ENCODE measurements around the gene URB1.

Gene URB1

DNA sequence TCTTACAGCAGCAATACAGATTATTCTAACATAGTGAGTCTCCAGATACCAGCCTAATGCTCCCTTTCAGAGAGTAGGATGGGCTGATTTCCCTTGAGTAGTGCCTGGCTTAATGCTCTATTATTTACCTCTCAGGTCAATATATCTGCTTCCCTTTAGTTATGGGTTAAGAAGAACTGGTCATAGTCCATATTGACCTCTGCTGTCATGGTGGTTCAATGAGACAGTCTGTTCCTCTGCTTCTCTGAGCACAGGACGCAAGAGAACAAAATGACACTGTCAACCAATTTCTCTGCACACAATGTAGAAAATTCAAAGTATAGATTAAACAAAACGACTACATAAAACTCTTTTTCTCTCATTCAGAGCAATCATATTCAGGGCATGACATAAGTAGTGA is 91.2 kb downstream of the URB1 start:
- no peak overlapping the region for H3K4me3 ChIP-seq (ENCODE audit: low read depth, low read length)
- TF ChIP-seq, protein P1, sequence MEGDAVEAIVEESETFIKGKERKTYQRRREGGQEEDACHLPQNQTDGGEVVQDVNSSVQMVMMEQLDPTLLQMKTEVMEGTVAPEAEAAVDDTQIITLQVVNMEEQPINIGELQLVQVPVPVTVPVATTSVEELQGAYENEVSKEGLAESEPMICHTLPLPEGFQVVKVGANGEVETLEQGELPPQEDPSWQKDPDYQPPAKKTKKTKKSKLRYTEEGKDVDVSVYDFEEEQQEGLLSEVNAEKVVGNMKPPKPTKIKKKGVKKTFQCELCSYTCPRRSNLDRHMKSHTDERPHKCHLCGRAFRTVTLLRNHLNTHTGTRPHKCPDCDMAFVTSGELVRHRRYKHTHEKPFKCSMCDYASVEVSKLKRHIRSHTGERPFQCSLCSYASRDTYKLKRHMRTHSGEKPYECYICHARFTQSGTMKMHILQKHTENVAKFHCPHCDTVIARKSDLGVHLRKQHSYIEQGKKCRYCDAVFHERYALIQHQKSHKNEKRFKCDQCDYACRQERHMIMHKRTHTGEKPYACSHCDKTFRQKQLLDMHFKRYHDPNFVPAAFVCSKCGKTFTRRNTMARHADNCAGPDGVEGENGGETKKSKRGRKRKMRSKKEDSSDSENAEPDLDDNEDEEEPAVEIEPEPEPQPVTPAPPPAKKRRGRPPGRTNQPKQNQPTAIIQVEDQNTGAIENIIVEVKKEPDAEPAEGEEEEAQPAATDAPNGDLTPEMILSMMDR (IDR thresholded peaks at IDR 0.05; ENCODE audit: low read depth, low read length): no peak

DNA sequence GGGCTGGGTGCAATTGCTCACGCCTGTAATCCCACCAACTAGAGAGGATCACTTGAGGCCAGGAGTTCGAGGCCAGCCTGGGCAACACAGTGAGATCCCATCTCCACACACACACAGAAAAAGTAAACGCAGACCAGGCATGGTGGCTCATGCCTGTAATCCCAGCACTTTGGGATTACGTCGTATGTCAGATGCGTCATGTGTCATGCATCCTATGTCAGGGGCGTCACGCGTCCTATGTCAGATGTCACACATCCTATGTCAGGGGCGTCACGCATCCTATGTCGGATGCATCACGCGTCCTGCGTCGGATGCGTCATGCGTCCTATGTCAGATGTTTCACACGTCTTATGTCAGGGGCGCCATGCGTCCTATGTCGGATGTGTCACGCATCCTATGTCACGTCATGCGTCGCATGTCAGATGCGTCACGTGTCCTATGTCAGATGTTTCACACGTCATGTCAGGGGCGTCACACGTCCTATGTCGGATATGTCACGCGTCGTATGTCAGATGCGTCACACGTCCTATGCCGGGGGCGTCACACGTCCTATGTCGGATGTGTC is 92.6 kb downstream of the URB1 start:
- TF ChIP-seq, protein P1 (IDR thresholded peaks at IDR 0.05; ENCODE audit: low read depth, low read length): no peak
- no peak overlapping the region for H3K4me3 ChIP-seq (ENCODE audit: low read depth, low read length)

DNA sequence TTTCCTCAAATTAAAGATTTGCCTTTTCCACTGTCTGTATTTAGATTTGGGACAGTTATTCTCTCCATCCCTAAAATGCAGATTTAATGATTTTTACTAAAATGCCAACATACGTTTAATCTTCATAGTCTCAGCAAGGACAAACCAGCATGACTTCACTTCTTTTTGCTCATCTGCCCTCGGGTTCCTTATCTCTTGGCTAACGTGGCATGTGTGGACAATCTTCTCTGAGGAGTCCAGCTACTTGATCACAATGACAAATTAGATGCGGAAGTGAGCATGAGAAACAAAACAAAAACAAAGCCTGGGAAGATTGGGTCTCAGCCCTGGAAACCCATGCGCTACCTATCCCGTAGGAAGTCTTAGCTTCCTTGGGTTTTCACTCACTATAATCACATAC is 93.1 kb downstream of the URB1 start:
- TF ChIP-seq, protein P1 (IDR thresholded peaks at IDR 0.05; ENCODE audit: low read depth, low read length): no peak
- no peak overlapping the region for H3K4me3 ChIP-seq (ENCODE audit: low read depth, low read length)

GRCh38 chr21:32298658-32299081 is 94.1 kb downstream of the URB1 start, which contains the start of gene MRAP:
TSS of gene MRAP (plus strand) at chr21:32298855. CDS start at chr21:32298972, 117 bp downstream.
- no peak within 1 kb of the TSS for H3K4me3 ChIP-seq (ENCODE audit: low read depth, low read length)
- TF ChIP-seq, protein P1 (IDR thresholded peaks at IDR 0.05; ENCODE audit: low read depth, low read length): no peak

- TF ChIP-seq, protein P1 (IDR thresholded peaks at IDR 0.05; ENCODE audit: low read depth, low read length): no peak
- no peak overlapping the region for H3K4me3 ChIP-seq (ENCODE audit: low read depth, low read length)
Measured at GRCh38 chr21:32298148-32298559, 94.7 kb downstream of the URB1 start.

GRCh38 chr21:32297449-32297848 is 95.4 kb downstream of the URB1 start:
- H3K4me3 ChIP-seq (ENCODE audit: low read depth, low read length): no peak overlapping the region
- TF ChIP-seq, protein P1 (IDR thresholded peaks at IDR 0.05; ENCODE audit: low read depth, low read length): no peak

- no peak overlapping the region for H3K4me3 ChIP-seq (ENCODE audit: low read depth, low read length)
- TF ChIP-seq, protein P1 (IDR thresholded peaks at IDR 0.05; ENCODE audit: low read depth, low read length): no peak
Measured at GRCh38 chr21:32285476-32285875, 107.3 kb downstream of the URB1 start.

Data from WI38 (cell line).